H1 (cell line): ENCODE results near the gene SEMA3F. TPM values are rescaled to one million over a fixed set of nuclear protein-coding genes. Genes with fewer than 3 reads are reported as not detected.

Experiments
- BRCA1 ChIP-seq: IDR thresholded peaks from 2 replicates; pipeline ENCODE4 v1.6.1; 2012; ENCODE audit warnings: low read depth, low read length, improper control_type of control experiment
- HDAC6 ChIP-seq: IDR thresholded peaks from one replicate; pipeline ENCODE4 v1.7.1; 2012; ENCODE audit warnings: low read depth, mild to moderate bottlenecking, inconsistent platforms, low read length, moderate library complexity
- KDM1A ChIP-seq: fragments of 200-600, 300-600 bp; sonication (generic); IDR thresholded peaks from 2 replicates; pipeline ENCODE4 v1.7.1; 2016; ENCODE audit warnings: mild to moderate bottlenecking, low read length, borderline replicate concordance
- NRF1 ChIP-seq: IDR thresholded peaks from 2 replicates; pipeline ENCODE4 v1.6.1; 2011; ENCODE audit warnings: mild to moderate bottlenecking, low read depth, low read length, improper control_type of control experiment
- RNF2 ChIP-seq: fragments of 200-900, 300-1000 bp; sonication (generic); IDR thresholded peaks from 2 replicates; pipeline ENCODE4 v1.7.1; 2016; ENCODE audit warnings: borderline replicate concordance, low read depth, mild to moderate bottlenecking, antibody characterized with exemption, low read length; ENCODE audit not compliant: poor library complexity, severe bottlenecking; ENCODE audit errors: missing control alignments
- USF2 ChIP-seq: IDR thresholded peaks from 2 replicates; pipeline ENCODE4 v1.6.1; 2011; ENCODE audit warnings: low read length, improper control_type of control experiment
- polyA plus RNA-seq, 7 experiments: library from polyadenylated mRNA; depleted of rRNA in 3 of 7; stranded (reverse) in 5 of 7; unstranded in 2 of 7; fragments of >200 nt in 5 of 7; fragments of 200-250 nt in 2 of 7; gene quantifications; 1 replicate in 5 of 7; 2 replicates in 1 of 7; 4 replicates in 1 of 7; pipeline versions ENCODE4 v1.2.1 to v1.2.3, GENCODE V29; 2011 to 2013; ENCODE audit warnings: missing spikeins in 2 of 7, mixed read lengths in 2 of 7
- total RNA-seq: library from RNA; stranded (reverse); fragmentation: NEBNext Ultra II Directional; extraction: Animal tissue kit (Norgen Biotek cat#: 25700); gene quantifications from 2 replicates; pipeline ENCODE4 v1.2.1, GENCODE V29; 2021

SEMA3F gene
- total and polyA plus RNA-seq, 2 of the 8 experiments (the other 6 are each of a cell fraction or from before 2014, with no cell fraction given) = 20.3 to 37.0 TPM

GRCh38 chr3:50168791-50169190 lies 13.7 kb downstream of the SEMA3F start (continued):
- TF ChIP-seq HDAC6 (no peak), KDM1A (no peak), USF2 (no peak), BRCA1 (no peak), NRF1 (no peak), RNF2 (no peak)
